H1 (cell line): ENCODE results near the gene PKD1L1. TPM values are rescaled to one million over a fixed set of nuclear protein-coding genes. Genes with fewer than 3 reads are reported as not detected.

ENCODE experiments used
- CTCF ChIA-PET: fragments of 300-600 bp; sonication (Branson Sonifier 250); formaldehyde crosslinking; loops from one replicate; lab custom pipeline; 2021; ENCODE audit not compliant: partially characterized antibody; lab: Charles Lee
- POLR2A ChIA-PET: fragments of 300-600 bp; sonication (Branson Sonifier 250); formaldehyde crosslinking; loops from one replicate; lab custom pipeline; 2021; ENCODE audit warnings: inconsistent platforms; ENCODE audit not compliant: partially characterized antibody; lab: Charles Lee
- DNase-seq, 2 experiments: peaks; one replicate each; pipeline versions ENCODE4 v3.0.0 to v3.0.0-alpha.2; 2010 to 2022; ENCODE audit warnings: low spot score in 2 of 2, low read depth in 1 of 2, mixed read lengths in 1 of 2
- FAIRE-seq: peaks from 2 replicates; lab custom pipeline; 2011; peaks lifted over from hg19 to GRCh38; lab: Jason Lieb, UNC
- H2AFZ ChIP-seq: 2 replicates; pipeline ENCODE4 v1.8.1; 2012; ENCODE audit warnings: low read length, inconsistent platforms
- H2AK5ac ChIP-seq: 2 replicates; pipeline ENCODE4 v1.6.1; 2013; ENCODE audit warnings: low read depth, low read length
- H2BK120ac ChIP-seq: replicated peaks from 2 replicates; pipeline ENCODE3; 2013; ENCODE audit warnings: low read depth, low read length, inconsistent platforms
- H2BK12ac ChIP-seq: 2 replicates; pipeline ENCODE4 v1.6.1; 2013; ENCODE audit warnings: low read depth, low read length
- H2BK15ac ChIP-seq: 2 replicates; pipeline ENCODE4 v1.6.1; 2013; ENCODE audit warnings: low read length
- H2BK20ac ChIP-seq: 2 replicates; pipeline ENCODE4 v1.6.1; 2013; ENCODE audit warnings: low read length
- H2BK5ac ChIP-seq: 2 replicates; pipeline ENCODE4 v1.6.1; 2013; ENCODE audit warnings: low read depth, low read length
- H3K14ac ChIP-seq: 2 replicates; pipeline ENCODE4 v1.6.1; 2013; ENCODE audit warnings: inconsistent platforms; ENCODE audit not compliant: insufficient read length
- H3K18ac ChIP-seq: 2 replicates; pipeline ENCODE4 v1.6.1; 2013; ENCODE audit warnings: low read length; ENCODE audit errors: extremely low read depth
- H3K23ac ChIP-seq: 2 replicates; pipeline ENCODE4 v1.6.1; 2013; ENCODE audit warnings: inconsistent platforms; ENCODE audit not compliant: insufficient read length
- H3K23me2 ChIP-seq: 2 replicates; pipeline ENCODE4 v1.6.1; 2013; ENCODE audit warnings: low read depth, low read length
- H3K27ac ChIP-seq: 2 replicates; pipeline ENCODE4 v1.6.1; 2011; ENCODE audit warnings: low read depth, low read length, inconsistent platforms
- H3K27me3 ChIP-seq, 4 experiments: replicated peaks in 1 of 4; 1 replicate in 1 of 4; 2 replicates in 3 of 4; pipeline versions ENCODE4 v1.6.1 to v1.8.1; 2011 to 2013; ENCODE audit warnings: low read length in 3 of 4, mild to moderate bottlenecking in 3 of 4, inconsistent platforms in 2 of 4, mixed read lengths in 2 of 4, moderate library complexity in 1 of 4; ENCODE audit not compliant: control insufficient read depth in 3 of 4, insufficient read depth in 3 of 4; ENCODE audit errors: extremely low read depth in 1 of 4
- H3K36me3 ChIP-seq, 4 experiments: 2 replicates each; pipeline versions ENCODE4 v1.6.1 to v1.8.1; 2011 to 2013; ENCODE audit warnings: mild to moderate bottlenecking in 4 of 4, low read length in 3 of 4, moderate library complexity in 2 of 4, control low read depth in 1 of 4, inconsistent platforms in 1 of 4; ENCODE audit not compliant: insufficient read depth in 4 of 4, control insufficient read depth in 2 of 4
- H3K4ac ChIP-seq: replicated peaks from 2 replicates; pipeline ENCODE3; 2013; ENCODE audit warnings: low read length, low read depth, mixed read lengths, inconsistent platforms; ENCODE audit not compliant: insufficient read length
- H3K4me1 ChIP-seq, 4 experiments: replicated peaks in 1 of 4; 1 replicate in 1 of 4; 2 replicates in 3 of 4; pipeline versions ENCODE4 v1.6.1 to v1.8.1; 2011 to 2013; ENCODE audit warnings: low read length in 3 of 4, inconsistent platforms in 2 of 4, mixed read lengths in 1 of 4; ENCODE audit not compliant: insufficient read depth in 4 of 4, control insufficient read depth in 3 of 4
- H3K4me2 ChIP-seq, 2 experiments: 2 replicates each; pipeline versions ENCODE4 v1.6.1 to v1.8.1; 2011 to 2013; ENCODE audit warnings: low read depth in 2 of 2, low read length in 2 of 2, control low read depth in 1 of 2, inconsistent platforms in 1 of 2, mild to moderate bottlenecking in 1 of 2; ENCODE audit not compliant: insufficient read depth in 1 of 2
- H3K4me3 ChIP-seq, 4 experiments: fragments of 200-600, 300-600 bp in 1 of 4; sonication (generic), shearing (Covaris generic), sonication (Bioruptor Twin) in 1 of 4; 2 replicates each; pipeline versions ENCODE4 v1.5.1 to v1.8.1; 2011 to 2016; ENCODE audit warnings: low read length in 4 of 4, low read depth in 3 of 4, control low read depth in 2 of 4, inconsistent platforms in 2 of 4, mild to moderate bottlenecking in 2 of 4, mixed read lengths in 1 of 4, moderate library complexity in 1 of 4; ENCODE audit not compliant: insufficient read depth in 2 of 4; ENCODE audit errors: extremely low read depth in 1 of 4
- H3K56ac ChIP-seq: replicated peaks from 2 replicates; pipeline ENCODE3; 2013; ENCODE audit warnings: low read depth, mild to moderate bottlenecking, mixed read lengths, low read length, inconsistent platforms; ENCODE audit not compliant: insufficient read length
- H3K79me1 ChIP-seq: 2 replicates; pipeline ENCODE4 v1.6.1; 2013; ENCODE audit warnings: low read depth, low read length, control low read depth
- H3K79me2 ChIP-seq, 2 experiments: 2 replicates each; pipeline versions ENCODE4 v1.6.1 to v1.8.1; 2012 to 2013; ENCODE audit warnings: low read length in 2 of 2, mild to moderate bottlenecking in 2 of 2, inconsistent platforms in 1 of 2; ENCODE audit not compliant: insufficient read depth in 2 of 2, control insufficient read depth in 1 of 2
- H3K9ac ChIP-seq, 4 experiments: replicated peaks in 1 of 4; 1 replicate in 1 of 4; 2 replicates in 3 of 4; pipeline versions ENCODE4 v1.6.1 to v1.8.1; 2011 to 2013; ENCODE audit warnings: low read depth in 3 of 4, low read length in 3 of 4, control low read depth in 2 of 4, mild to moderate bottlenecking in 2 of 4, moderate library complexity in 2 of 4, inconsistent platforms in 1 of 4; ENCODE audit errors: extremely low read depth in 1 of 4
- H3K9me3 ChIP-seq, 2 experiments: 2 replicates each; pipeline versions ENCODE4 v1.6.1 to v1.8.1; 2012 to 2013; ENCODE audit warnings: mild to moderate bottlenecking in 2 of 2, moderate library complexity in 2 of 2, control low read depth in 1 of 2, inconsistent platforms in 1 of 2, low read depth in 1 of 2, low read length in 1 of 2, mixed read lengths in 1 of 2; ENCODE audit not compliant: insufficient read depth in 2 of 2
- H4K20me1 ChIP-seq, 2 experiments: replicated peaks in 1 of 2; 2 replicates each; pipeline versions ENCODE3 to v1.8.1; 2011 to 2013; ENCODE audit warnings: inconsistent platforms in 2 of 2, low read length in 2 of 2, mild to moderate bottlenecking in 1 of 2; ENCODE audit not compliant: insufficient read depth in 2 of 2, control insufficient read depth in 1 of 2
- H4K5ac ChIP-seq: 2 replicates; pipeline ENCODE4 v1.6.1; 2013; ENCODE audit warnings: low read length, low read depth, mixed read lengths, inconsistent platforms; ENCODE audit not compliant: insufficient read length
- H4K8ac ChIP-seq: 2 replicates; pipeline ENCODE4 v1.8.0; 2013; ENCODE audit warnings: mild to moderate bottlenecking, moderate library complexity, low read length, inconsistent platforms; ENCODE audit not compliant: insufficient read depth; ENCODE audit errors: extremely low read depth
- H4K91ac ChIP-seq: replicated peaks from 2 replicates; pipeline ENCODE3; 2013; ENCODE audit warnings: low read length, mixed read lengths, inconsistent platforms; ENCODE audit not compliant: insufficient read length
- BCL11A ChIP-seq, 2 experiments: IDR thresholded peaks; one replicate each; pipeline ENCODE4 v1.6.1; 2011; ENCODE audit warnings: low read depth in 2 of 2, low read length in 2 of 2, mild to moderate bottlenecking in 2 of 2
- BRCA1 ChIP-seq: IDR thresholded peaks from 2 replicates; pipeline ENCODE4 v1.6.1; 2012; ENCODE audit warnings: low read depth, low read length, improper control_type of control experiment
- EGR1 ChIP-seq: IDR thresholded peaks from 2 replicates; pipeline ENCODE4 v1.6.1; 2011; ENCODE audit warnings: low read depth, low read length, borderline replicate concordance
- GTF2F1 ChIP-seq: IDR thresholded peaks from 2 replicates; pipeline ENCODE4 v1.6.1; 2012; ENCODE audit warnings: low read depth, low read length, improper control_type of control experiment, borderline replicate concordance
- HDAC2 ChIP-seq, 2 experiments: fragments of 300-600 bp in 1 of 2; sonication (generic) in 1 of 2; IDR thresholded peaks; 2 replicates each; pipeline ENCODE4 v1.6.1; 2011 to 2012; ENCODE audit warnings: low read depth in 2 of 2, low read length in 2 of 2, mild to moderate bottlenecking in 2 of 2, moderate library complexity in 2 of 2, borderline replicate concordance in 1 of 2, inconsistent platforms in 1 of 2
- MAFK ChIP-seq: IDR thresholded peaks from 2 replicates; pipeline ENCODE4 v1.6.1; 2012; ENCODE audit warnings: low read depth, mild to moderate bottlenecking, improper control_type of control experiment, low read length
- WGBS, 2 experiments: shearing (Covaris generic) in 1 of 2; methylation state at CpG; one replicate each; pipeline versions ENCODE4 v1.1.6 to v1.1.7; 2013 to 2015; ENCODE audit warnings: low lambda C conversion rate in 2 of 2, mixed read lengths in 2 of 2, inconsistent platforms in 1 of 2, low coverage in 1 of 2, missing lambda C conversion rate in 1 of 2; ENCODE audit not compliant: insufficient replicate concordance in 2 of 2, insufficient coverage in 1 of 2, insufficient read length in 1 of 2; ENCODE audit errors: extremely low coverage in 1 of 2, missing lambda C conversion rate in 1 of 2; 5-methylcytosine and 5-hydroxymethylcytosine counted together
- polyA plus RNA-seq, 7 experiments: library from polyadenylated mRNA; depleted of rRNA in 3 of 7; stranded (reverse) in 5 of 7; unstranded in 2 of 7; fragments of >200 nt in 5 of 7; fragments of 200-250 nt in 2 of 7; gene quantifications; 1 replicate in 5 of 7; 2 replicates in 1 of 7; 4 replicates in 1 of 7; pipeline versions ENCODE4 v1.2.1 to v1.2.3, GENCODE V29; 2011 to 2013; ENCODE audit warnings: missing spikeins in 2 of 7, mixed read lengths in 2 of 7
- total RNA-seq: library from RNA; stranded (reverse); fragmentation: NEBNext Ultra II Directional; extraction: Animal tissue kit (Norgen Biotek cat#: 25700); gene quantifications from 2 replicates; pipeline ENCODE4 v1.2.1, GENCODE V29; 2021
- TF ChIP-seq, protein P1 (sequence below): IDR thresholded peaks from 2 replicates; pipeline ENCODE4 v1.6.1; 2012; ENCODE audit warnings: low read length, inconsistent platforms
- TF ChIP-seq, protein P2 (sequence below), 3 experiments: IDR thresholded peaks; 1 replicate in 2 of 3; 2 replicates in 1 of 3; pipeline versions ENCODE4 v1.5.1 to v1.6.1; 2011; ENCODE audit warnings: low read length in 3 of 3, mild to moderate bottlenecking in 3 of 3, inconsistent platforms in 2 of 3, low read depth in 1 of 3, moderate library complexity in 1 of 3; ENCODE audit not compliant: insufficient read depth in 1 of 3; ENCODE audit errors: control extremely low read depth in 1 of 3
- TF ChIP-seq, protein P3 (sequence below): IDR thresholded peaks from 2 replicates; pipeline ENCODE4 v1.6.1; 2011; ENCODE audit warnings: low read depth, mild to moderate bottlenecking, low read length; ENCODE audit not compliant: insufficient read depth

Gene PKD1L1
- total and polyA plus RNA-seq, 2 of the 8 experiments (the other 6 are each of a cell fraction or from before 2014, with no cell fraction given): 0.22 to 0.35 TPM

DNA sequence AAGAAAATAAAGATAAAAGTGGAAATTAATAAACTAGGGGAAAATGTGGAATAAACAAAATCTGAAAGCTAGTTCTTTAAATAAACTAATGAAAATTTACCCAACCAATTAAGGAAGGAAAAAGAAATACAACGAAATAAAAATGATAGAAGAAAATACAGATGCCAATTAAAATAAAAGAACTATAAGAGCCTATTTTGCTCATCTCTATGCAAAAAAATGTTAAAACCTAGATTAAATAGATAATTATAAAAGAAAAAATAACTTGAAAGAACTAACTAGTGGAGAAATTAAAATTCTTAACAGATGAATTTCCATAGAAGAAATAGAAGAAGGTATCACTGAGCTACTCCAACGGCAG lies 32.7 kb downstream of the PKD1L1 start:
- no peak overlapping the region for H4K8ac ChIP-seq
- FAIRE-seq: no peak
- H2AK5ac ChIP-seq: no peak overlapping the region
- no peaks in the 10 kb centered on the region for H3K79me1 ChIP-seq
- H2BK5ac ChIP-seq: no peak overlapping the region
- POLR2A ChIA-PET: no interaction called here
- H3K9ac ChIP-seq: no peak overlapping the region
- no peak overlapping the region for H2BK12ac ChIP-seq
- CTCF ChIA-PET: interaction anchor here (1.0 to 3.9 kb wide), 5 partner anchors 11 to 124 kb away, joined by 3 to 17 read pairs (median 3); no protein-coding TSS in a partner anchor
- H3K27me3 ChIP-seq: no peaks in the 10 kb centered on the region
- H3K36me3 ChIP-seq: no peaks in the 10 kb centered on the region
- no peak overlapping the region for H3K4ac ChIP-seq
- peaks cover 0 to 8% (median 1%) of the 10 kb centered on the region in 4 experiments; a peak in 2 of 7 replicates for H3K4me1 ChIP-seq
- H3K4me3 ChIP-seq: no peak overlapping the region
- no peaks in the 10 kb centered on the region for H3K9me3 ChIP-seq
- no peak overlapping the region for H3K23ac ChIP-seq
- no peak for DNase-seq
- H2BK120ac ChIP-seq: no peak overlapping the region
- no peak overlapping the region for H3K18ac ChIP-seq
- no peak overlapping the region for H3K4me2 ChIP-seq
- H3K23me2 ChIP-seq: no peaks in the 10 kb centered on the region
- H3K56ac ChIP-seq: no peak overlapping the region
- H2BK20ac ChIP-seq: no peak overlapping the region
- no peak overlapping the region for H4K5ac ChIP-seq
- H2AFZ ChIP-seq: no peak overlapping the region
- H3K14ac ChIP-seq: no peak overlapping the region
- no peak overlapping the region for H4K91ac ChIP-seq
- no peaks in the 10 kb centered on the region for H4K20me1 ChIP-seq
- no peak overlapping the region for H2BK15ac ChIP-seq
- H3K79me2 ChIP-seq: no peaks in the 10 kb centered on the region
- WGBS, 2 experiments: 81% methylated on average over 2 of the region's 2 CpGs; no CpG with 5 or more reads in 1 of the 2 experiments
- no peak overlapping the region for H3K27ac ChIP-seq
- TF ChIP-seq, protein P1, sequence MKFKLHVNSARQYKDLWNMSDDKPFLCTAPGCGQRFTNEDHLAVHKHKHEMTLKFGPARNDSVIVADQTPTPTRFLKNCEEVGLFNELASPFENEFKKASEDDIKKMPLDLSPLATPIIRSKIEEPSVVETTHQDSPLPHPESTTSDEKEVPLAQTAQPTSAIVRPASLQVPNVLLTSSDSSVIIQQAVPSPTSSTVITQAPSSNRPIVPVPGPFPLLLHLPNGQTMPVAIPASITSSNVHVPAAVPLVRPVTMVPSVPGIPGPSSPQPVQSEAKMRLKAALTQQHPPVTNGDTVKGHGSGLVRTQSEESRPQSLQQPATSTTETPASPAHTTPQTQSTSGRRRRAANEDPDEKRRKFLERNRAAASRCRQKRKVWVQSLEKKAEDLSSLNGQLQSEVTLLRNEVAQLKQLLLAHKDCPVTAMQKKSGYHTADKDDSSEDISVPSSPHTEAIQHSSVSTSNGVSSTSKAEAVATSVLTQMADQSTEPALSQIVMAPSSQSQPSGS: no peak
- TF ChIP-seq EGR1 (no peak), MAFK (no peak), BRCA1 (no peak), GTF2F1 (no peak), BCL11A (IDR thresholded peaks at IDR 0.05; ENCODE audit: low read depth in 2 of 2, low read length in 2 of 2) (no peak), HDAC2 (IDR thresholded peaks at IDR 0.05; ENCODE audit: borderline replicate concordance in 1 of 2, low read depth in 2 of 2, low read length in 2 of 2) (no peak)
- TF ChIP-seq, protein P2, sequence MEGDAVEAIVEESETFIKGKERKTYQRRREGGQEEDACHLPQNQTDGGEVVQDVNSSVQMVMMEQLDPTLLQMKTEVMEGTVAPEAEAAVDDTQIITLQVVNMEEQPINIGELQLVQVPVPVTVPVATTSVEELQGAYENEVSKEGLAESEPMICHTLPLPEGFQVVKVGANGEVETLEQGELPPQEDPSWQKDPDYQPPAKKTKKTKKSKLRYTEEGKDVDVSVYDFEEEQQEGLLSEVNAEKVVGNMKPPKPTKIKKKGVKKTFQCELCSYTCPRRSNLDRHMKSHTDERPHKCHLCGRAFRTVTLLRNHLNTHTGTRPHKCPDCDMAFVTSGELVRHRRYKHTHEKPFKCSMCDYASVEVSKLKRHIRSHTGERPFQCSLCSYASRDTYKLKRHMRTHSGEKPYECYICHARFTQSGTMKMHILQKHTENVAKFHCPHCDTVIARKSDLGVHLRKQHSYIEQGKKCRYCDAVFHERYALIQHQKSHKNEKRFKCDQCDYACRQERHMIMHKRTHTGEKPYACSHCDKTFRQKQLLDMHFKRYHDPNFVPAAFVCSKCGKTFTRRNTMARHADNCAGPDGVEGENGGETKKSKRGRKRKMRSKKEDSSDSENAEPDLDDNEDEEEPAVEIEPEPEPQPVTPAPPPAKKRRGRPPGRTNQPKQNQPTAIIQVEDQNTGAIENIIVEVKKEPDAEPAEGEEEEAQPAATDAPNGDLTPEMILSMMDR (IDR thresholded peaks at IDR 0.05; ENCODE audit: control extremely low read depth in 1 of 3, insufficient read depth in 1 of 3, low read depth in 1 of 3, low read length in 3 of 3): no peak
- TF ChIP-seq, protein P3, sequence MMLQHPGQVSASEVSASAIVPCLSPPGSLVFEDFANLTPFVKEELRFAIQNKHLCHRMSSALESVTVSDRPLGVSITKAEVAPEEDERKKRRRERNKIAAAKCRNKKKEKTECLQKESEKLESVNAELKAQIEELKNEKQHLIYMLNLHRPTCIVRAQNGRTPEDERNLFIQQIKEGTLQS: no peak
